ENCODE measurements around the gene FLT3. TPM values are rescaled to one million over a fixed set of nuclear protein-coding genes. Genes with fewer than 3 reads are reported as not detected.

Gene FLT3
- total and polyA plus RNA-seq, 12 donors, result 0.07 to 0.95 (median 0.16) TPM; not detected in 5

DNA sequence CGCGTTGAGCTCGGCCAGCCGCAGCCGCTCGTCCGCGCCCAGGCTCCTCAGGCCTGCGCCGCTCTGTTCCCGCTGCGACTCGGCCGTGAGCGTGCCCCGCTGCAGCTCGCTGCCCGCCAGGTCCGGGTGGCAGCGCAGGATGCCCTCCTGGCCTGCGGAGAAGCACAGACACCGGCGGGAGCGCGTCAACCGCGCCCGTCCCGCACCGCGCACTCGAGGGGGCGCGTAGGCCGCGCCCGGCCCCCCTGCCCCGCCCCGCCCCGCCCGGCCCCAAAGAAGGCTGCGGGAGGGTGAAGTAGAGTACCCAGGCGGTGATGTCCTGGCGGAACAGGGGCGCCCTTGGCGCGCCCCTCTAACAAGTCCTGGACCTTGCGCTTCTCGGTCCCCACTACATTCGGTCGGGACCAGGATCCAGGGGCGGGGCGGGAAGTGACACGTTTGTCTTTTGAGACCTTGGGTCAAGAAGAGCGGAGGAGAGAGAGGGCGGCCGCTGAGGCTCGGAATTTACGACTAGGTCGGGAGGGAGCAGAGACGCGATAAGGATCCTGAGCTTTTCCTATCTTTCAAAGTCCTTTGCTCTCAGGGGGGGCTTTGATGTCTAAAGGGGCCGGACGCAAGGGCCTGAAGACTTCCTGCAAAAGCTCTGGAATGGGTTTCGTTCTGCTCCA is 121.9 kb downstream of the FLT3 start:
- 1 to 2% methylated on average over 62 to 65 of the region's 65 CpGs for WGBS, 2 donors
- no peak for TF ChIP-seq CTCF (IDR thresholded peaks at IDR 0.05)
- H3K4me3 ChIP-seq, result peak overlapping the region in 2 of 10 donors; percentile 7 to 11
- no peak overlapping the region for H3K27ac ChIP-seq
- ATAC-seq (no peak), DNase-seq (no peak)
- H3K9me3 ChIP-seq, result no peaks in the 10 kb centered on the region
- H3K36me3 ChIP-seq, result no peaks in the 10 kb centered on the region
- peaks cover 0 to 38% (median 26%) of the 10 kb centered on the region in 9 donors for H3K4me1 ChIP-seq
- peaks cover 71 to 100% (median 100%) of the 10 kb centered on the region in 7 donors for H3K27me3 ChIP-seq
- intact Hi-C loops (cut with DNase I), result no loop called here

- no peaks in the 10 kb centered on the region for H3K9me3 ChIP-seq
- H3K27me3 ChIP-seq, result peaks cover 66 to 100% (median 100%) of the 10 kb centered on the region in 7 donors
- peaks cover 0 to 38% (median 26%) of the 10 kb centered on the region in 9 donors for H3K4me1 ChIP-seq
- no peak overlapping the region for H3K27ac ChIP-seq
- peak overlapping the region in 2 of 10 donors; percentile 7 to 11 for H3K4me3 ChIP-seq
- no peak for DNase-seq
- intact Hi-C loops (cut with DNase I), result no loop called here
- ATAC-seq, result no peak
- no peaks in the 10 kb centered on the region for H3K36me3 ChIP-seq
- no peak for TF ChIP-seq CTCF (IDR thresholded peaks at IDR 0.05)
- WGBS, 2 donors, result 1% methylated on average over 77 to 80 of the region's 80 CpGs
Observed at GRCh38 chr13:27977476-27978300, 122.7 kb downstream of the FLT3 start.

GRCh38 chr13:27976362-27977091 is 123.8 kb downstream of the FLT3 start:
- no peaks in the 10 kb centered on the region for H3K36me3 ChIP-seq
- H3K9me3 ChIP-seq, result no peaks in the 10 kb centered on the region
- intact Hi-C loops (cut with DNase I), result no loop called here
- no peak for TF ChIP-seq CTCF (IDR thresholded peaks at IDR 0.05)
- no peak for ATAC-seq
- no peak overlapping the region for H3K27ac ChIP-seq
- H3K27me3 ChIP-seq, result peaks cover 60 to 100% (median 100%) of the 10 kb centered on the region in 7 donors
- H3K4me1 ChIP-seq, result peaks cover 0 to 38% (median 26%) of the 10 kb centered on the region in 9 donors
- DNase-seq, result no peak
- WGBS, 2 donors, result 5 to 10% methylated on average over 12 of the region's 12 CpGs
- no peak overlapping the region for H3K4me3 ChIP-seq
